Right hindlimb (tissue), 1 donor: Measurements from ENCODE around the gene C3orf52.

Experiments used
- DNase-seq: peaks from one replicate; pipeline ENCODE4 v3.0.0-alpha.2; 2018

The C3orf52 gene

GRCh38 chr3:112086875-112087524 is 811 bp downstream of the C3orf52 start:
- DNase-seq = no peak

DNA sequence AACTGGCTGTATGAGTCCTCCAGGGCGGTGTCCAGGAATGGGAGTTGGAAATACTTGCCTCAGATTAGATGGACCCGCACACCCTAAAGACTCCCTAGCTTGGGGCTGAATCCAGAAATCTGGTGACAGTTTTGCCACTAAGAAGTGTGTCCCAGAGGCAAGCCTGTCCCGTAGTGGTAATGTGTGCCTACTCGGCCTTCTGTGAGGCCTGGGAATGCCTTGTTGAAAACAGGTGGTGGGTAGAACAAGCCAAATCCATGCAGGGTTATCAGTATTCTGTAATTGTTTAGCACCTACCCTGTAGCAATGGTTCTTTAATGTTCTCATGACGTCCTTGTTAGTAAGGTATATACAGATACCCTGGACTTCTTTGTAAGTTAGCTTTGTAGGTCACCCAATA is 1.6 kb downstream of the C3orf52 start:
- DNase-seq = no peak

GRCh38 chr3:112088944-112089343 is 2.8 kb downstream of the C3orf52 start:
- DNase-seq = no peak

- DNase-seq = no peak
Observed at GRCh38 chr3:112089956-112090886, 4.0 kb downstream of the C3orf52 start.

GRCh38 chr3:112090887-112091586 is 4.8 kb downstream of the C3orf52 start:
- DNase-seq = no peak

DNA sequence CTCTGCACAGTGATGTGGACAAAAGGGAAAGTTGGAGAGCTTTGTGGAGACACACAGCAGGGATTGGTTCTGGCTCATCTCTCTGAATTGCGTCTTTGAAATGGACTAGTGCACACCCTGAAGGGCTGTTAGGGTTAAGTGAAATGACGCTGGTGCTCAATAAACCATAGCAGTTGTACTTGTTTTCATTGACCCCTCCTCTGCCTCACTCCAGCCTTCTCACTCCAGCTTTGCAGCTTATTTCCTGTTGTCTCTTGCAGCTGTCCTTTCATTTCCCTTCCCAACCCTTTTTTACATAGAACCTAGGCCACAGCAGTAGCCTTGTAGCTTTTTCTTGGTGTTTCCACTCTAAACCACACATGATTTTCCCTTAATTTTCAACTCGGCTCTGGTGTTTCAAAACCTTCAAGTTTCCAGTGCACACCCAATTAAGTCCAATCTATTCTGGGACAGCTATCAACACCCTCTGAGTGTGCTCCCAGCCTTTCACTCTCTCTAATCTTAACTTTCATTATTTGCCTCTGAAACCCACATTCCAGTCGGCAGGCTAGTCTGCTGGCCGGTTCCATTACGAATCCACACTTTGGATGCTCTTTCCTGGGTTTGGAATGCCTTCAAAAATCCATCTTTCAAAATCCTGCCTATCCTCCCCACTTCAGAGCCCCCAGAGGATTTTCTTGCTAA is 6.4 kb downstream of the C3orf52 start:
- DNase-seq = no peak

DNA sequence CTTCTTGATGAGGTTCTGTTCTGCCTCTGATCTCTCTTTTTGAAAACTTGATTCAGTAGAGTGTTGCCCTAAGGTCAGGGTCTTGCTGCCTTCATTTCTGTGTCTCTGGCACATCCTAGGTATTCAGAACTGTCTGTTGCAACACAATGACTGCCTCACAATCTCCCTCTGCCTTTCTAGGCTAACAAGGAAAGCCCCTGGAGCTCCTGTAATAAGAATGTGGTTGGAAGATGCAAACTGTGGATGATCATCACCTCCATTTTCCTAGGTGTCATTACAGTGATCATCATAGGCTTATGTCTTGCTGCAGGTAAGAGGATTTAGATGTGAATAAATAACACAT is 7.0 kb downstream of the C3orf52 start:
- DNase-seq = no peak

- DNase-seq = no peak
Observed at GRCh38 chr3:112095731-112096130, 9.5 kb downstream of the C3orf52 start.

DNA sequence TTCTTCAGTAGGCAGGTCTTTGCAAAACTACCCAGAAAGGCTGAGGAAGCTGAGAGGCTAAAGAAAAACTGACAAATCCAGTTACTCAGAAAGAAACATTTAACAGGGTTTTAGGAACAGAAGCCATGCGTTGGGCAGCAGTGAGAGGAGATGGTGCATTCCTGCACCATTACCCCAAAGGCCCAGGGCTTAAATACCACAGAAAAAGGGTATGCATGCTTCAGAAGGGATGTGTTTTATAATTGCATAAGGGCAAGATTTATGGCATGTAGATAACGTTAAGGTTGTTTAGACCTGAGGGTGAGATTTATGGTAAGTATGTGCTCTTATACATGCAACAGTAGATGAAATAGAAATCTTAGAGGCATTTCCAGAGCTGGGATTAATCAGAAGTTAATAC is 10.0 kb downstream of the C3orf52 start:
- no peak for DNase-seq

DNA sequence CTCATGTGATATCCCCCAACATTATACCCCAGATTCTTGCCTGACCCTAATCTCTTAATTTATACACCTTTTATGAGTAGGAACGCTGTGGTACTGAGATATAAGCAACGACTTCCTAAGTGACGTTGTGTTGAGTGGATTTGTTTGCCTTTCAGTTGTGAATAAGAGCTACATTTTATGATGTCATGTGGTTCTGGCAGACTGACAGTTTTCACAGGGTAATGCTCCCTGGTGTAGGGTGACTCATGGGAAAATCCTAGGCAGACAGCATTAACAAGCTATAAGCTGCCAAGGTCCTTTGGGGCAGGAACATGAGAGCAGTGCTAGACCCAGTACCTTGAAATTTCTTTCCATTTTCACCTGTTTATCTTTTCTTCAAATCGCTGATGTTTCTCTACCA is 11.2 kb downstream of the C3orf52 start:
- DNase-seq = no peak

- DNase-seq = no peak
Observed at GRCh38 chr3:112101916-112102315, 15.7 kb downstream of the C3orf52 start.

GRCh38 chr3:112104774-112105173 is 18.6 kb downstream of the C3orf52 start:
- DNase-seq = no peak

DNA sequence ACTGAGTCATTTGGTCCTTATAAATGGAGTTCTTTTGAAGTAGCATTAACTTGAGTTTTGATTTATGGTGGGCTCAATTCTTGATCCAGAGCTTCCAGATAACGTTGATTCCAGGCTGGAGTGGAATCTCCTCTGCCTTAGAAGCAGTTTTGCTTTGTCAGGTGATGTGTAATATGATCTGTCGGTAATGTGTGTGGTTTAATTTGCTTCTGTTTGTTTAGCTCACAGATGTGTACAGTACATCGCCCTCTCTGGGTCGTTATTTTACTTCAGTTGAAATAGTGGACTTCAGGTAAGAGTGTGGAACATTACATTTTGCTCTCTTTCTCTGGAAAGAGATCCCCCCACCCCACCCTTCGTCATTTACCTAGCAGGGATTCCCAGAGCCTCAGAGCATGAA is 23.1 kb downstream of the C3orf52 start:
- DNase-seq = no peak

GRCh38 chr3:112111785-112112402 is 25.7 kb downstream of the C3orf52 start:
- peak; percentile 55 for DNase-seq

DNA sequence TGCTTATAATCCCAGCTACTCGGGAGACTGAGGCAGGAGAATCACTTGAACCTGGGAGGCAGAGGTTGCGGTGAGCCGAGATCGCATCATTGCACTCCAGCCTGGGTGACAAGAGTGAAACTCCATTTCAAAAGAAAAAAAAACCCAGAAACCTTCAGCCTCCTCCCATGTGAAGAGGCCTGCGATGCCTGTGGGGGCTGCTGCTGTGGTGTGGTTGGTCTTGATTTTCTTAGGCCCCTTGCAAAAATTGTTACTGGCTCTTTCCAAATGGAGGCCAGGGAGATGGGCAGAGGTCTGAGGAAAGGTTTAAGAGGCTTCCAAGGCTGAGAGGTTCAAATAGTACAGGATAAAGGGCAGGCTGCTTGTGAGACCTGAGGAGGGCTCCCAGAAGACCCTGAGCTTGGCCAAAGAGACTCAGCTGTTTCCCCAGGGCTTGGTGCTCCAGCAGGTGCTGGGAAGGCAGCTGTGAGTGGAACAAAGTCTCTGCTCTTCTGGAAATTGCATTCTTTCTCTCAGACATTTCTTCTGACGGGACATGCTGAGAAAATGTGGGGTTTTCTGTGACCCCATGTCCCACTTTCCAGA is 28.5 kb downstream of the C3orf52 start:
- peak; percentile 38 for DNase-seq

DNA sequence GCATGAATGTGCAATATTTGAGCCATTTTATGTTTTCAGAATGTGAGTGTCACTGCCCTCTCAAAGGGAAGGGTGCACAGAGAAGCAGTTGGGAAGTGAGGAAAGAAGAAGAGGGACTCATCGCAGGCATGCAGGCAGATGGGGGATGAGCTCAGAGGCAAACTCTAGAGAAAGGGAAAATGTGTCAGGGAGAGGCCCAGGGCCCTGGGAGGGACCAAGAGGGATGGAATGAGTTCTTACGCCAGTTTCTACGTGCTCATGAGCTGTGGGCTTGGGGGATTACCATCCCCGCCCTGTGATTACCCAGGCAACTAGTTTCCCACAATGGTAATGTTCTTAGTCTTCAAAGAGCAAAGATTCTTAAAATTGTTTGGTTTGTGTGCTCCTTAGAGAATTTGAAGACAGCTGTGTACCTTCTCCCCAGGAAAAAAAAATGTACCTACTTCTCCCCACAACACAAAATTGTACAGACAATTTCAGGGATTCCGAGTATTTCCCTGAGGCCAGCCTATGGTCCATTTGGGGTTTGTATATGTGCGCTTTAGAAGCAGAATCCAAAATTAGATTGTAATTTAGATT is 29.1 kb downstream of the C3orf52 start:
- peak; percentile 35 for DNase-seq

GRCh38 chr3:112115806-112116383 is 29.7 kb downstream of the C3orf52 start:
- no peak for DNase-seq

DNA sequence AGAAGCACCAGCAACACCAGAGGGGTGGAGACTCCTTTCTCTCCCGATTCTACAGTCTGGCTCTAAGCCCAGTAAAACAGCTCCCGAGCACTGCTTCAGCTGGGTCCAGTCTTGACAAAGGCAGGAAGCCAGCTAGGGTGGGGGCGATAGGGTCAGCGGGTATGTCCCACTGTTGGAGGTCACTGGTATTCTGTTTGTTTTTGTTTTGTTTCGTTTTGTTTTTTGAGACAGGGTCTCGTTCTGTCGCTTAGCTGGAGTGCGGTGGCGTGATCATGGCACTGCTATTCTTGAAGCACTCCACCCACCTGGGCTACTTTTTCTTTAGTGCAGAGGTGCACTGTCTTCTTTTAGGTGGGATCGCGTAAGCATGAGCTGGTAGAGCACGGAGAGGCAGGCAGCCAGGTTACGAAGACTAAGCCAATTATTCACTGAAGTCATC is 30.6 kb downstream of the C3orf52 start:
- no peak for DNase-seq

- DNase-seq = no peak
Observed at GRCh38 chr3:112117415-112117814, 31.2 kb downstream of the C3orf52 start.

GRCh38 chr3:112117841-112118571 is 31.8 kb downstream of the C3orf52 start:
- DNase-seq = no peak
